Gastroesophageal sphincter (tissue), 4 donors: ENCODE measurements around the gene RGPD3. TPM values are rescaled to one million over a fixed set of nuclear protein-coding genes. Genes with fewer than 3 reads are reported as not detected.

Experiments
- ATAC-seq: fragments of 150-250 bp; one replicate; pipeline ENCODE4 v1.9.1; 2016; ENCODE audit warnings: mild to moderate bottlenecking, moderate library complexity
- H3K27ac ChIP-seq, 4 donors: fragments of 200-600 bp; sonication (generic) in 3 of 4; 1 replicate in 3 of 4; 2 replicates in 1 of 4; pipeline ENCODE4 v1.5.1; 2016 to 2019
- H3K27me3 ChIP-seq: fragments of 200-600 bp; sonication (generic); one replicate; pipeline ENCODE4 v1.5.1; 2019
- H3K36me3 ChIP-seq, 2 donors: fragments of 200-600 bp; sonication (generic); one replicate each; pipeline ENCODE4 v1.5.1; 2019; ENCODE audit warnings: control low read depth in 1 of 2
- H3K4me1 ChIP-seq, 3 donors: fragments of 200-600 bp; sonication (generic); 1 replicate in 2 of 3; 2 replicates in 1 of 3; pipeline ENCODE4 v1.5.1; 2016 to 2019; ENCODE audit warnings: control low read depth in 2 of 3
- H3K4me3 ChIP-seq, 2 donors: fragments of 200-600 bp; sonication (generic); one replicate each; pipeline ENCODE4 v1.5.1; 2019; ENCODE audit warnings: mild to moderate bottlenecking in 1 of 2, moderate library complexity in 1 of 2
- H3K9me3 ChIP-seq, 3 donors: fragments of 200-600 bp; sonication (generic); one replicate each; pipeline ENCODE4 v1.5.1; 2017 to 2019; ENCODE audit warnings: control low read depth in 2 of 3
- CTCF ChIP-seq, 4 experiments: fragments of 200-600 bp in 2 of 4; fragments of 450-650 bp in 2 of 4; sonication (generic) in 1 of 4; IDR thresholded peaks; one replicate each; pipeline ENCODE4 v1.5.1; 2017 to 2019; ENCODE audit warnings: antibody characterized with exemption in 4 of 4, mild to moderate bottlenecking in 2 of 4, moderate library complexity in 2 of 4
- EP300 ChIP-seq: sonication (generic); formaldehyde crosslinking; IDR thresholded peaks from one replicate; pipeline ENCODE4 v1.6.1; 2017; ENCODE audit warnings: antibody characterized with exemption, mild to moderate bottlenecking
- POLR2A ChIP-seq, 2 donors: fragments of 450-650 bp; IDR thresholded peaks; one replicate each; pipeline ENCODE4 v1.6.1; 2017; ENCODE audit warnings: antibody characterized with exemption in 2 of 2, mild to moderate bottlenecking in 2 of 2, moderate library complexity in 1 of 2
- POLR2AphosphoS5 ChIP-seq: sonication (generic); formaldehyde crosslinking; IDR thresholded peaks from one replicate; pipeline ENCODE4 v1.6.1; 2017; ENCODE audit warnings: antibody characterized with exemption
- whole genome bisulfite sequencing, 2 donors: methylation state at CpG; one replicate each; pipeline ENCODE4 v1.1.5; 2018; ENCODE audit warnings: low coverage in 1 of 2; 5-methylcytosine and 5-hydroxymethylcytosine counted together
- total RNA-seq, 4 donors: library from RNA; depleted of rRNA; stranded (reverse); fragments of >200 nt; gene quantifications; one replicate each; pipeline ENCODE4 v1.1.0, GENCODE V29; 2016

The RGPD3 gene
- total RNA-seq, 4 donors from 2014 or later: 0.40 to 1.1 (median 0.70) TPM

- no peak for TF ChIP-seq POLR2A (IDR thresholded peaks at IDR 0.05)
- TF ChIP-seq CTCF (IDR thresholded peaks at IDR 0.05): no peak
- no peak for TF ChIP-seq POLR2AphosphoS5
- TF ChIP-seq EP300: no peak
- no peak for ATAC-seq
- Histone ChIP-seq H3K36me3 (no peaks in the 10 kb centered on the region), H3K4me1 (no peaks in the 10 kb centered on the region), H3K9me3 (no peaks in the 10 kb centered on the region), H3K27me3 (no peaks in the 10 kb centered on the region), H3K4me3 (no peak overlapping the region), H3K27ac (no peak overlapping the region)
- WGBS, 2 donors: 92 to 100% methylated on average over 1 to 9 of the region's 16 CpGs
Observed at GRCh38 chr2:106343274-106343673, 124.9 kb downstream of the RGPD3 start.

- H3K36me3 ChIP-seq: no peaks in the 10 kb centered on the region
- H3K4me1 ChIP-seq: no peaks in the 10 kb centered on the region
- H3K27ac ChIP-seq: no peak overlapping the region
- no peak for ATAC-seq
- H3K9me3 ChIP-seq: no peaks in the 10 kb centered on the region
- no peaks in the 10 kb centered on the region for H3K27me3 ChIP-seq
- TF ChIP-seq CTCF (IDR thresholded peaks at IDR 0.05) (no peak), EP300 (no peak), POLR2AphosphoS5 (no peak), POLR2A (IDR thresholded peaks at IDR 0.05) (no peak)
- WGBS, 2 donors: 67 to 91% methylated on average over 3 to 15 of the region's 25 CpGs
- no peak overlapping the region for H3K4me3 ChIP-seq
Observed at GRCh38 chr2:106342831-106343251, 125.4 kb downstream of the RGPD3 start.

- Histone ChIP-seq H3K4me1 (no peaks in the 10 kb centered on the region), H3K4me3 (no peak overlapping the region), H3K27me3 (no peaks in the 10 kb centered on the region), H3K36me3 (no peaks in the 10 kb centered on the region), H3K27ac (no peak overlapping the region), H3K9me3 (no peaks in the 10 kb centered on the region)
- TF ChIP-seq CTCF (IDR thresholded peaks at IDR 0.05): no peak
- TF ChIP-seq POLR2A (IDR thresholded peaks at IDR 0.05): no peak
- TF ChIP-seq POLR2AphosphoS5: no peak
- 85 to 94% methylated on average over 2 to 3 of the region's 5 CpGs for WGBS, 2 donors
- no peak for ATAC-seq
Observed at GRCh38 chr2:106341666-106342065, 126.5 kb downstream of the RGPD3 start.

Other genes starting within 250 kb of the RGPD3 start
- gene CD8B2, start 19.0 kb upstream of the RGPD3 start, total RNA-seq: under 1 TPM in 2 of 4 donors, not detected in 2; 0.08 to 0.13 TPM